GM23338 (cell line): ENCODE results near the gene IRX1. TPM values are rescaled to one million over a fixed set of nuclear protein-coding genes. Genes with fewer than 3 reads are reported as not detected.
A peak's percentile ranks its signal among the peaks of the same experiment; 100 is the strongest.

Experiments used
- ATAC-seq: fragments of 200-7000 bp; cut with Tn5 transposase; 3 replicates; pipeline ENCODE4 v1.9.1; 2020
- DNase-seq: peaks from one replicate; pipeline ENCODE4 v3.0.0-alpha.2; 2015; ENCODE audit warnings: low spot score
- H2AFZ ChIP-seq: fragments of 200-600 bp; sonication (generic); 2 replicates; pipeline ENCODE4 v1.8.0; 2016; ENCODE audit warnings: antibody characterized with exemption, mild to moderate bottlenecking, moderate library complexity
- H3F3A ChIP-seq: fragments of 200-600 bp; sonication (generic); replicated peaks from 2 replicates; pipeline ENCODE4 v1.8.0; 2017; ENCODE audit warnings: antibody characterized with exemption, mixed run types, low read depth
- H3K27ac ChIP-seq: fragments of 200-600 bp; sonication (generic); 2 replicates; pipeline ENCODE4 v1.6.1; 2016; ENCODE audit warnings: low read depth
- H3K27me3 ChIP-seq: fragments of 200-600 bp; sonication (generic); 2 replicates; pipeline ENCODE4 v1.8.0; 2016; ENCODE audit warnings: mild to moderate bottlenecking, mixed run types, moderate library complexity; ENCODE audit not compliant: insufficient read depth
- H3K36me3 ChIP-seq: fragments of 200-600 bp; sonication (generic); 2 replicates; pipeline ENCODE4 v1.8.0; 2016; ENCODE audit warnings: mild to moderate bottlenecking; ENCODE audit not compliant: insufficient read depth
- H3K4me1 ChIP-seq: fragments of 200-600 bp; sonication (generic); 2 replicates; pipeline ENCODE4 v1.8.0; 2016; ENCODE audit warnings: mild to moderate bottlenecking, moderate library complexity; ENCODE audit not compliant: insufficient read depth
- H3K4me2 ChIP-seq: fragments of 200-600 bp; sonication (generic); 2 replicates; pipeline ENCODE4 v1.7.1; 2017; ENCODE audit warnings: mixed run types
- H3K4me3 ChIP-seq: fragments of 200-600 bp; sonication (generic); 2 replicates; pipeline ENCODE4 v1.6.1; 2016; ENCODE audit warnings: mixed run types
- H3K79me2 ChIP-seq: fragments of 200-600 bp; sonication (generic); replicated peaks from 2 replicates; pipeline ENCODE4 v1.8.0; 2017; ENCODE audit warnings: mild to moderate bottlenecking; ENCODE audit not compliant: insufficient read depth
- H3K9me2 ChIP-seq: fragments of 200-600 bp; sonication (generic); 2 replicates; pipeline ENCODE4 v1.8.0; 2017; ENCODE audit not compliant: insufficient read depth
- H4K20me1 ChIP-seq: fragments of 200-600 bp; sonication (generic); replicated peaks from 2 replicates; pipeline ENCODE4 v1.8.0; 2017; ENCODE audit warnings: mild to moderate bottlenecking; ENCODE audit not compliant: insufficient read depth
- H3K27ac Mint-ChIP-seq: 2 replicates; pipeline ENCODE4 v1.8.0; 2020; ENCODE audit warnings: inconsistent platforms, mild to moderate bottlenecking, moderate library complexity, mixed read lengths
- H3K27me3 Mint-ChIP-seq: 3 replicates; pipeline ENCODE4 v1.8.0; 2022; ENCODE audit warnings: low read depth, mild to moderate bottlenecking, moderate library complexity, mixed read lengths, inconsistent platforms; ENCODE audit not compliant: insufficient read depth, poor library complexity
- H3K36me3 Mint-ChIP-seq: 3 replicates; pipeline ENCODE4 v1.8.0; 2021; ENCODE audit warnings: low read depth, mild to moderate bottlenecking, inconsistent platforms, moderate library complexity, mixed read lengths
- H3K4me1 Mint-ChIP-seq: 3 replicates; pipeline ENCODE4 v1.8.0; 2020; ENCODE audit warnings: mild to moderate bottlenecking, inconsistent platforms, mixed read lengths
- H3K4me3 Mint-ChIP-seq: 3 replicates; pipeline ENCODE4 v1.8.0; 2021; ENCODE audit warnings: moderate library complexity, mild to moderate bottlenecking, inconsistent platforms, mixed read lengths
- H3K9me3 Mint-ChIP-seq: 3 replicates; pipeline ENCODE4 v1.8.0; 2020; ENCODE audit warnings: moderate library complexity, mild to moderate bottlenecking, inconsistent platforms, mixed read lengths
- CREB1 ChIP-seq: fragments of 250-450 bp; sonication (Bioruptor Pico); IDR thresholded peaks from 2 replicates; pipeline ENCODE4 v1.5.0; 2020; ENCODE audit warnings: low read depth, mild to moderate bottlenecking, moderate library complexity
- EZH2 ChIP-seq: fragments of 200-600 bp; sonication (generic); IDR thresholded peaks from one replicate; pipeline ENCODE4 v1.8.0; 2017; ENCODE audit warnings: antibody characterized with exemption, mild to moderate bottlenecking, low read depth; ENCODE audit not compliant: unreplicated experiment
- EZH2phosphoT487 ChIP-seq: fragments of 200-600 bp; sonication (generic); IDR thresholded peaks from one replicate; pipeline ENCODE4 v1.8.1; 2018; ENCODE audit warnings: antibody characterized with exemption; ENCODE audit not compliant: unreplicated experiment
- JUNB ChIP-seq: IDR thresholded peaks from one replicate; pipeline ENCODE4 v1.6.1; 2016; ENCODE audit warnings: antibody characterized with exemption; ENCODE audit not compliant: unreplicated experiment
- NANOG ChIP-seq: IDR thresholded peaks from 2 replicates; pipeline ENCODE4 v1.6.1; 2016; ENCODE audit warnings: antibody characterized with exemption, borderline replicate concordance
- ZNF114 ChIP-seq: fragments of 250-450 bp; sonication (Bioruptor Pico); IDR thresholded peaks from 2 replicates; pipeline ENCODE4 v1.5.0; 2020; ENCODE audit warnings: mild to moderate bottlenecking, moderate library complexity
- polyA plus RNA-seq: library from polyadenylated mRNA; unstranded; fragments of >200 nt; fragmentation: Nextera tagmentation; extraction: Ambion mirVana; gene quantifications from 2 replicates; pipeline ENCODE4 v1.2.1, GENCODE V29; 2016
- total RNA-seq: library from RNA; depleted of rRNA; stranded (reverse); fragments of >200 nt; shearing (Covaris generic); gene quantifications from 2 replicates; pipeline ENCODE4 v1.2.3, GENCODE V29; 2014
- TF ChIP-seq, protein P1 (sequence below): fragments of 250-450 bp; sonication (Bioruptor Pico); IDR thresholded peaks from 2 replicates; pipeline ENCODE4 v1.5.0; 2020; ENCODE audit warnings: mild to moderate bottlenecking, moderate library complexity
- TF ChIP-seq, protein P2 (sequence below): IDR thresholded peaks from one replicate; pipeline ENCODE4 v1.6.1; 2018; ENCODE audit warnings: antibody characterized with exemption; ENCODE audit not compliant: unreplicated experiment

Gene IRX1
- total and polyA plus RNA-seq, 2 experiments from 2014 or later, result 0.11 to 1.8 TPM

GRCh38 chr5:3598207-3598606 is 2.6 kb downstream of the IRX1 start (continued):
- TF ChIP-seq, protein P1, sequence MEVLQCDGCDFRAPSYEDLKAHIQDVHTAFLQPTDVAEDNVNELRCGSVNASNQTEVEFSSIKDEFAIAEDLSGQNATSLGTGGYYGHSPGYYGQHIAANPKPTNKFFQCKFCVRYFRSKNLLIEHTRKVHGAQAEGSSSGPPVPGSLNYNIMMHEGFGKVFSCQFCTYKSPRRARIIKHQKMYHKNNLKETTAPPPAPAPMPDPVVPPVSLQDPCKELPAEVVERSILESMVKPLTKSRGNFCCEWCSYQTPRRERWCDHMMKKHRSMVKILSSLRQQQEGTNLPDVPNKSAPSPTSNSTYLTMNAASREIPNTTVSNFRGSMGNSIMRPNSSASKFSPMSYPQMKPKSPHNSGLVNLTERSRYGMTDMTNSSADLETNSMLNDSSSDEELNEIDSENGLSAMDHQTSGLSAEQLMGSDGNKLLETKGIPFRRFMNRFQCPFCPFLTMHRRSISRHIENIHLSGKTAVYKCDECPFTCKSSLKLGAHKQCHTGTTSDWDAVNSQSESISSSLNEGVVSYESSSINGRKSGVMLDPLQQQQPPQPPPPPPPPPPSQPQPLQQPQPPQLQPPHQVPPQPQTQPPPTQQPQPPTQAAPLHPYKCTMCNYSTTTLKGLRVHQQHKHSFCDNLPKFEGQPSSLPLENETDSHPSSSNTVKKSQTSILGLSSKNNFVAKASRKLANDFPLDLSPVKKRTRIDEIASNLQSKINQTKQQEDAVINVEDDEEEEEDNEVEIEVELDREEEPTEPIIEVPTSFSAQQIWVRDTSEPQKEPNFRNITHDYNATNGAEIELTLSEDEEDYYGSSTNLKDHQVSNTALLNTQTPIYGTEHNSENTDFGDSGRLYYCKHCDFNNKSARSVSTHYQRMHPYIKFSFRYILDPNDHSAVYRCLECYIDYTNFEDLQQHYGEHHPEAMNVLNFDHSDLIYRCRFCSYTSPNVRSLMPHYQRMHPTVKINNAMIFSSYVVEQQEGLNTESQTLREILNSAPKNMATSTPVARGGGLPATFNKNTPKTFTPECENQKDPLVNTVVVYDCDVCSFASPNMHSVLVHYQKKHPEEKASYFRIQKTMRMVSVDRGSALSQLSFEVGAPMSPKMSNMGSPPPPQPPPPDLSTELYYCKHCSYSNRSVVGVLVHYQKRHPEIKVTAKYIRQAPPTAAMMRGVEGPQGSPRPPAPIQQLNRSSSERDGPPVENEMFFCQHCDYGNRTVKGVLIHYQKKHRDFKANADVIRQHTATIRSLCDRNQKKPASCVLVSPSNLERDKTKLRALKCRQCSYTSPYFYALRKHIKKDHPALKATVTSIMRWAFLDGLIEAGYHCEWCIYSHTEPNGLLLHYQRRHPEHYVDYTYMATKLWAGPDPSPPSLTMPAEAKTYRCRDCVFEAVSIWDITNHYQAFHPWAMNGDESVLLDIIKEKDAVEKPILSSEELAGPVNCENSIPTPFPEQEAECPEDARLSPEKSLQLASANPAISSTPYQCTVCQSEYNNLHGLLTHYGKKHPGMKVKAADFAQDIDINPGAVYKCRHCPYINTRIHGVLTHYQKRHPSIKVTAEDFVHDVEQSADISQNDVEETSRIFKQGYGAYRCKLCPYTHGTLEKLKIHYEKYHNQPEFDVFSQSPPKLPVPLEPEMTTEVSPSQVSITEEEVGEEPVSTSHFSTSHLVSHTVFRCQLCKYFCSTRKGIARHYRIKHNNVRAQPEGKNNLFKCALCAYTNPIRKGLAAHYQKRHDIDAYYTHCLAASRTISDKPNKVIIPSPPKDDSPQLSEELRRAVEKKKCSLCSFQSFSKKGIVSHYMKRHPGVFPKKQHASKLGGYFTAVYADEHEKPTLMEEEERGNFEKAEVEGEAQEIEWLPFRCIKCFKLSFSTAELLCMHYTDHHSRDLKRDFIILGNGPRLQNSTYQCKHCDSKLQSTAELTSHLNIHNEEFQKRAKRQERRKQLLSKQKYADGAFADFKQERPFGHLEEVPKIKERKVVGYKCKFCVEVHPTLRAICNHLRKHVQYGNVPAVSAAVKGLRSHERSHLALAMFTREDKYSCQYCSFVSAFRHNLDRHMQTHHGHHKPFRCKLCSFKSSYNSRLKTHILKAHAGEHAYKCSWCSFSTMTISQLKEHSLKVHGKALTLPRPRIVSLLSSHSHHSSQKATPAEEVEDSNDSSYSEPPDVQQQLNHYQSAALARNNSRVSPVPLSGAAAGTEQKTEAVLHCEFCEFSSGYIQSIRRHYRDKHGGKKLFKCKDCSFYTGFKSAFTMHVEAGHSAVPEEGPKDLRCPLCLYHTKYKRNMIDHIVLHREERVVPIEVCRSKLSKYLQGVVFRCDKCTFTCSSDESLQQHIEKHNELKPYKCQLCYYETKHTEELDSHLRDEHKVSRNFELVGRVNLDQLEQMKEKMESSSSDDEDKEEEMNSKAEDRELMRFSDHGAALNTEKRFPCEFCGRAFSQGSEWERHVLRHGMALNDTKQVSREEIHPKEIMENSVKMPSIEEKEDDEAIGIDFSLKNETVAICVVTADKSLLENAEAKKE (CRISPR knock-in tag), result no peak
- TF ChIP-seq CREB1 (no peak), JUNB (no peak)
- TF ChIP-seq, protein P2, sequence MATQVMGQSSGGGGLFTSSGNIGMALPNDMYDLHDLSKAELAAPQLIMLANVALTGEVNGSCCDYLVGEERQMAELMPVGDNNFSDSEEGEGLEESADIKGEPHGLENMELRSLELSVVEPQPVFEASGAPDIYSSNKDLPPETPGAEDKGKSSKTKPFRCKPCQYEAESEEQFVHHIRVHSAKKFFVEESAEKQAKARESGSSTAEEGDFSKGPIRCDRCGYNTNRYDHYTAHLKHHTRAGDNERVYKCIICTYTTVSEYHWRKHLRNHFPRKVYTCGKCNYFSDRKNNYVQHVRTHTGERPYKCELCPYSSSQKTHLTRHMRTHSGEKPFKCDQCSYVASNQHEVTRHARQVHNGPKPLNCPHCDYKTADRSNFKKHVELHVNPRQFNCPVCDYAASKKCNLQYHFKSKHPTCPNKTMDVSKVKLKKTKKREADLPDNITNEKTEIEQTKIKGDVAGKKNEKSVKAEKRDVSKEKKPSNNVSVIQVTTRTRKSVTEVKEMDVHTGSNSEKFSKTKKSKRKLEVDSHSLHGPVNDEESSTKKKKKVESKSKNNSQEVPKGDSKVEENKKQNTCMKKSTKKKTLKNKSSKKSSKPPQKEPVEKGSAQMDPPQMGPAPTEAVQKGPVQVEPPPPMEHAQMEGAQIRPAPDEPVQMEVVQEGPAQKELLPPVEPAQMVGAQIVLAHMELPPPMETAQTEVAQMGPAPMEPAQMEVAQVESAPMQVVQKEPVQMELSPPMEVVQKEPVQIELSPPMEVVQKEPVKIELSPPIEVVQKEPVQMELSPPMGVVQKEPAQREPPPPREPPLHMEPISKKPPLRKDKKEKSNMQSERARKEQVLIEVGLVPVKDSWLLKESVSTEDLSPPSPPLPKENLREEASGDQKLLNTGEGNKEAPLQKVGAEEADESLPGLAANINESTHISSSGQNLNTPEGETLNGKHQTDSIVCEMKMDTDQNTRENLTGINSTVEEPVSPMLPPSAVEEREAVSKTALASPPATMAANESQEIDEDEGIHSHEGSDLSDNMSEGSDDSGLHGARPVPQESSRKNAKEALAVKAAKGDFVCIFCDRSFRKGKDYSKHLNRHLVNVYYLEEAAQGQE, result no peak

DNA sequence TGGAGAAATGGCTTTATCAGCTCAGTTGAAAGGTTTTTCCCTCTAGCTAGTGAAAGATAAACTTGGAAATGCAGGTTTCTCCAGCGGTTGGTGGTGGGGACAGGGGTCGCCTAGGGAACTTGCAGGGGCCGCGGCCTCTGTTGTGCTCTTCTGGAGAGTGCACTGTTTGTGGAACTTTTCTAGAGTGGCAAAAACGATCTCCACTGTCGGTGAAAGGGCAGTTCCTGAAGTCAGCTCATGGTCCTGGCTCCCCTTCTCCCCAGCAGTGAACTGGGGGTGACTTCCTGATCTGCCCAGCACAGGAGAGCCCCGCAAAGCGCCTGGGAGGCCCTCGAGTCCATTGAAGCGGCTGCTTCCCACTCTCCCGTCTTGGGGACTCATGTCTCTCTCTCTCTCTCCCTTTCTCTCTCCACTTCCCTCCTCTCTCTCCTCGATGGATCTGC is 3.2 kb downstream of the IRX1 start:
- peaks cover 29% of the 10 kb centered on the region for H3K4me1 ChIP-seq
- H3K79me2 ChIP-seq, result no peaks in the 10 kb centered on the region

More for the DNA sequence above, 3.2 kb downstream of the IRX1 start:
- TF ChIP-seq ZNF114 (CRISPR knock-in tag) (no peak), EZH2phosphoT487 (peak; percentile 39), EZH2 (peak; percentile 87), NANOG (no peak), JUNB (no peak)
- TF ChIP-seq, protein P2, result no peak
- Histone ChIP-seq H3K4me3 (peak overlapping the region; percentile 55), H3K4me2 (peak overlapping the region; percentile 77), H3K36me3 (no peaks in the 10 kb centered on the region), H3K9me2 (no peaks in the 10 kb centered on the region), H4K20me1 (peaks cover 4% of the 10 kb centered on the region), H3F3A (0 out of 2 replicates have a peak, but pooled peaks cover 4% of the 10 kb centered on the region), H3K27ac (no peak overlapping the region), H3K27me3 (peaks cover 95% of the 10 kb centered on the region), H2AFZ (0 out of 2 replicates have a peak overlapping the region, but pooled peaks have one; percentile 83)
- no peaks in the 10 kb centered on the region; the same call in 2 of the 3 replicates for H3K36me3 Mint-ChIP-seq
- ATAC-seq (no peak), DNase-seq (no peak)
- peaks cover 6% of the 10 kb centered on the region; the same call in 2 of the 3 replicates for H3K9me3 Mint-ChIP-seq
- H3K4me1 Mint-ChIP-seq, result peaks cover 41% of the 10 kb centered on the region
- peak overlapping the region; percentile 66 for H3K4me3 Mint-ChIP-seq
- H3K27me3 Mint-ChIP-seq, result peaks cover 88% of the 10 kb centered on the region
- H3K27ac Mint-ChIP-seq, result no peak overlapping the region
